ENCODE measurements around the gene RFX7.
"Not testable (repeated sequence)": the region's sequence is repeated elsewhere in the genome, so short reads cannot be mapped to it uniquely, and the experiment has no call there.

Gene RFX7

DNA sequence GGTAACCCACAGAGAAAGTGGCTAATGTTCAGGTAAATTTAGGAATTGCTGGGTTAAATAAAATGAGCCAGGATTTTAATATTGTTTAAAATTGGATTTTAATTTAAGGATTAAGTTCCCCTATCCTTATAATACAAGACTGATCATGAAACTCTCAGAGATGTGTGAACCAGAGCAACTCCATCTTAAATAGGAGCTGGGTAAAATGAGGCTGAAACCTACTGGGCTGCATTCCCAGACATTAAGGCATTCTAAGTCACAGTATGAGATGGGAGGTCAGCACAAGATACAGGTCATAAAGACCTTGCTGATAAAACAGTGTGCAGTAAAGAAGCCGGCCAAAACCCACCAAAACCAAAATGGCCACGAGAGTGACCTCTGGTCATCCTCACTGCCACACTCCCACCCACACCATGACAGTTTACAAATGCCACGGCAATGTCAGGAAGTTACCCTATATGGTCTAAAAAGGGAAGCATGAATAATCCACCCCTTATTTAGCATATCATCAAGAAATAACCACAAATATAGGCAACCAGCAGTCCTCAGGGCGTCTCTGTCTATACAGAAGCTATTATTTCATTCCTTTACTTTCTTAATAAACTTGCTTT is 40.3 kb downstream of the RFX7 start:
- not testable (repeated sequence) for DNase-seq

DNA sequence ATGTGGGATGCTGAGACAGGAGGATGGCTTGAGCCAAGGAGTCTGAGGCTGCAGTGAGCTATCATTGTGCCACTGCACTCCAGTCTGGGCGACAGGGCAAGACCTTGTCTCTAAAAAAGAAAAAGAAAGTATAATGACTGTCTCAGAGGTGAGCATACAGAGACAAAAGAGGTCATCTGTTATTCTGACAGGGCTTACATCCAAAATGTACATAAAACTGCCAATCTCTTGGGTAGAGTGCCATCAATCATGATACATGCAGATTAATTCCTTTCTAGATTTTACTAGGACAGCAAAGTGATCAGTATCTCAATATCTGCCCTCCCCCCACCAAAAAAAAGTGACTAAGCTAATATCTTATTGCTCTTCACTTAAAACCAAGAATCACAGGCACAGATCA is 41.0 kb downstream of the RFX7 start:
- no peak for DNase-seq

DNA sequence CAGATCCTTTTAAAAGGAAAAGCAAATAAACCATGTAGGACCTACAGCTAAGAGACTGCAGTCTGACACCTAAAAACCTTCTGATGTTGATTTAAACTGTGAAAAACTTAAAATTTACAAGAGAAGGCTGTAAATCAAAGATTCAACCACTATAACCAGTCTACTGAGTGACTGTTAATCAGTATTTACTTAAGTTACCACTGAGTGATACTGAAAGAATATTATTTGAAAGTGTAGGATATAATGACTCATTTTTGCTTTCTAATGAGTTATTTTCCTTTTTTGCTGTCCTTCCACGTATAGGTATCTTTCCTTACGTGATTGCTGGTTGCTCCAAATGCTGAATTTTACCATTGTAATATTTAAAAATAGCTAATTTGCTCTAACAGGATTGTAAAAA is 44.6 kb downstream of the RFX7 start:
- no peak for DNase-seq

DNA sequence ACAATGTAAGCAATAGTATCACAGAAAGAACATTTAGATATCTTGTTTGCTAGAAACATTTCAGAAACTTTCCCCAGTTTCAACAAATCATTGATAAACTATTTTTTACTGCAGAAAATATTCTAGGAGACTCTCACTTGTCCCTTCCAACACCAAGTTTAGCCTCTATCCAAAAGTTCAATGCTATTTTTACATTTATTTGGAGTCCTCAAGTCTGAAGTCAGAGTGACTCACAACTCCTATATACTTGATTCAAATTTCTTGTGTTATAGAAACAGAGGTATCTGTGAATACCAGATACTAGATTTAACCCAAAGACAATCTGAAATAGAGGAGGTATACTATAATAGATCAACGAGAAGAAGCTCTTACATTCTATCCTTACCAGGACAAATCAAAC is 49.6 kb downstream of the RFX7 start:
- DNase-seq: peak; percentile 12

DNA sequence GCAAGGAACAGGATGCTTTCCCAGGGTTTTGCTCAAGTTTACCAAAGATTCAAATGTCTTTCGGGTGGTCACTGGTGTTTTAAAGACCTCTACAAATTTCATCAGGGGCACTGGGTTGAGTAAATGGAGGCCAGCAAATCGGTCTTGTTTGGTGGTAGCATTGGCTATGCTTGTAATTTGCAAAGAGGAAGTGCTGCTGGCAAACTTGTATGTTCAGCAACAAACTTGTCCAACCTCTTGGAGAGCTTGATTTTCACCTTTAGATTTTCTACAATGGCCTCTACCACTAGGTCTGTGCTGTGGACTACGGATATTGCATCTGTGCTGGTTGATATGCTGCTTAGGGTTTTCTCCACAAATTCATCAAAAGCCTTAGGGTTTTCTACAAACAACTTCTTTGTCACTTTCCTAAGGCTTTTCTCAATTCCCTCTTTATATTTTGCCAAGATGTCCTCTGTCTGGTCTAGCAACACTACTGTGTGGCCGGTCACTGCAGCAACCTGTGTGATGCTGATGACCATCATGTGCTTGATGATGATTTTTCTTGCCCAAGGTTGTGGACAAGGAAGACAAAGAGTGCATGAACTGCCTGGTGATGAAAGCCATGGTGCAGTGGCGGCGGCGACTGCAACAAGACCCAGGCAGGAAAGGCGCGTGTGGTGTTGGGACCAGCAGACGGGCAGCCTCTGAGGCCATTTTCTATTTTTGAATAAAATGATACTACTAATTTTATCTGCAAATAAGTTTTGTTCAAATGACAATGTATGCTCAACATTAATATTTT is 50.8 kb downstream of the RFX7 start:
- DNase-seq: no peak

DNA sequence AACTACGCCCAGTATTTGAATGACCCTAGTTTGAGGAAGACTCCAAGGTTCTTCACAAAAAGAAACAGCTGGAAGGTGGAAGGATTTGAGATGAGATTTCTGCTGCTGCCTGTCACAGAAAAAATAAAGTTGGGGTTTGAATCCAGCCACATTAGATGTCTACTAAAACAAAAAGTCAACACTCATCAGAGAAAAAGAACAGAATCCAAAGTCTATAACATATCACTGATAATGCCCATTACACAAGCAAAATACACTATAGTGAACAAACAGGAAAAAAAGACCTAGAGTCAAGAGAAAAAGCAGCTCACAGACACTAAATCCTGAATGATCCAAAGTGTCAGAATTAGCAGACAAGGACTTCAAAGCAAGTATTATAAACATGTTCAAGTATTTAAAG is 56.0 kb downstream of the RFX7 start:
- no peak for DNase-seq

DNA sequence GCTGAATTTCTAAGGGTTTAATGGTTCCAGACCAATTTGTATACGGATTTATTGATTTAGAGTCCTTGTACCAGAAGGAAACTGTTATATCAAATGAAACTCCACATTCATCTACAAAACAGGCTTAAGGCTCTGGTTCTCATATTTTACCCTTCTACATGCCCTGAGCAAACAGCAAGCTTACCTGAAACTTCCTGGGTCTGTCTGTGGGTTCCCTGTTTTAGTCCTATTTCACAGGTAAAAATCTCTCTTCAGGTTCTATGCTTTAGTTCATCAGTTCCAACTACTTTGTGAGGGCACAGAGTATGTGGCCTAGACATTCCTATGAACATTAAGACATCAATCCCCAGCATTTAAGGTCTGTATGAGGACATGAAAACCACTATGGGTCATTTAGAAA is 57.7 kb downstream of the RFX7 start:
- no peak for DNase-seq

DNA sequence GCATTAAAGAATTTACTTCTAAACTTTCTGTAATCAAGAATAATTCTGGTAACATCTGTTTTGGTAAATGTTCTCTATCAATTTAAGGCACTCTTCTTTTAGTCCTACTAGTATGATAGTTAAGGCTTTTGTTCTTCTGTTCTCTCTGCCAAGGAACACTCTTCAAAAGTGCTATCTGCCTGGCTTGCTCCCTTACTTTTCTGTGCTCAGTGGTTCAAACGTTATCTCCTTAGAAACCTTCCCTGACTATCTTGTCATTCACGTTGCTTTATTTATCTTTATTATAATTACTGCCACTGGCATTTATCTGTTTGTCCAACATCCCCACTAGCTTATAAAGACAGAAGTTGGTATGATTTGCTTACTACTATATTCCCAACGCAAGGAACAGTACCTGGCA is 59.2 kb downstream of the RFX7 start:
- DNase-seq: no peak

DNA sequence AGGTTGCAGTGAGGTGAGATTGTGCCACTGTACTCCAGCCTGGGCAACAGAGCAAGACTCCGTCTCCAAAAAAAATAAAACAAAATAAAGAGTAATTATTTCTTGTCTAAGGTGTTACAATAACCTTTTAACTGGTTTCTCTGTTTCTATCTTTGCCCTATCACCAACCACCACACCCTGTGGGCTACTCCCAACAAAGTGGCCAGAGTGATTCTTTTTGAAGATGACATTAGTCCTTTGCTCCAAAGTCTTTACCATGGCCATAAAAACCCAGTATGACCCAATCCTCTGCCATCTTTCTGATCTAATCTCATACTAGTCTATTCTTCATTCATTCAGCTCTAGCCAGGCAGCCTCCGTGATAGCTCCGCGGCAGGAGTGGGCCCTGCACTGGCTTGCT is 62.8 kb downstream of the RFX7 start:
- DNase-seq: no peak

DNA sequence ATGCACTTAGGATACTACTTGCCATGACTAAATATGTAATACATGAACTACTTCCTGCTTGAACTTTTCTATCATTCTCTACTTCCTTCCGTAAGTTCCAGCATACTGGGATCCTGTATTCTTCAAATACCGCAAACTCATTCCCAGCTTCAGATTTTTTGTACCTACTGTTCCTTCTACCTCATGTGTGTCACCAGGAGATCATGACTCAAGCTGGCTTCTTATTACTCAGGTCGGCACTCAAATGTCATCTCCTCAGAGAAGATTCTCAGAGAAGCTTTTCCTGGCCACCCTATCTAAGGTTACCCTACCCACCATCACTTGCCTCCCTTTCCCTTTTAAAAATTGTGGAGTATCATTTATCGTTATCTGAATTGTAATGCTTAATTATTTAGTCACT is 66.7 kb downstream of the RFX7 start:
- DNase-seq: no peak

DNA sequence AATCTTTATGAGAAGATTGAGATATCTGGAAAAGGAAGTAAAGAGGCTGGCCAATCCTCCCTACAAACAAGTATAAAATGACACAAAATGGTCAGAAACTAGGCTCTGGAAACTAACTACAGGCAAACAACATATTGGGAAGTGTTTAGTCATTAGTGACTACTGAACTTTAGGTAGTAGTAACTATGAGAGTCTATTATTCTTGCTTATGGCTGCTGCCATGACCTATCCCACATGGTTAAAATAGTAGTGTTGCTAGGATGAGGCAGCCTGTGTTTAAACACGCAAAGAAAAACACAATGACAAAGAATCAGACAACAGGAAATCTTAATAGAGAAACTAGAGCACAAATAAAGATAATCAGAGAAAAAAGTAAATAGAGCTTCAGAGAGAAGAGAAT is 67.9 kb downstream of the RFX7 start:
- DNase-seq: no peak

DNA sequence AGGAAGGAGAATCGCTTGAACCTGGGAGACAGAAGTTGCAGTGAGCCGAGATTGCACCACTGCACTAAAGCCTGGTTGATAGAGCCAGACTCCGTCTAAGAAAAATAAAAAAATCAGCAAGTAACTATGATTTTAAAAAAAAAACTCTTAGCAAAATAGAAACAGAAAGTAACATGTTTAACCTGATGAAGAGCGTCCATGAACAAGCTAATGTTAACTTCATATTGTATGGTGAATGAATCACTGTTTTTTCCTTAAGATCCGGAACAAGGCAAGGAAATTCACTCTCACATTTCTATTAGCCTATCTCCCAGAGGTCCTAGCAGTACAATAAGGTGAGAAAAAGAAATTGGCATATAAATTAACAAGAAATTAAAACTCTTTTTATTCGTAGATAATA is 69.0 kb downstream of the RFX7 start:
- no peak for DNase-seq

DNA sequence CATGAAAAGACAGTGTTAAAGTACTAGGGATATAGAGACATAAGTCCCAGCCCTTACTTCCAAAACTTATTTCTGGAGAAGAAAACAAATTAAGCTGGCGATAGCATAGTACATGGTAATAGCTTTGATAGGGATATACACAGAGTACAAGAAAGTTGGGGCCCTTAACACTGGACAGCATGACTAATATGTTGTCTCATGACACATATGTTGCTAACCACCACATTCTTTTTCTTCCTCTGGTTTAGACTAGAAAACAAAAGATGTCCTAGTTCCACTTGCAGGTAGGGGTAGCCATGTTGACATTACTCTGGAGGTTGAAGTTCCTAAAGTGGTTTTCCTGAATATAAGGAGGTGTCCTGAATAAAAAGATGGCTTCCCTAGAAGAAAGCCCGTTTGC is 75.3 kb downstream of the RFX7 start:
- DNase-seq: no peak

DNA sequence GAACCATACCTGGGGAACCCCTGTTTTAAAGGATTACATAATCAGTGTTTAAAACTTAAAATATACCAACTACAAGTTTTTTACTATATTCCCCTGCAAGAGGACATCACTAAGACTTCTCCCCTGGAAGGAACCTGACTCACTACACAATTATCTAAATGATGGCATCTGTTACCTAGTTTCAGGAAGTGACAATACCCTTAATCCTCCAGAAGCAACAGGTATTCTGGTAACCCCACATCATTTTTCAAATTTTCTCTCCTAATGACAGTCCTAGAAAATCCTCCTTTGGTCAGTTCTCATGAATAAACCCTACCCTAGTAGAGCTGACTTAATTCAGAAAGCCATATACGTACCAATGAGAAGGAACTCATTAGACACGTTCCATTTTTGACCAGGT is 78.4 kb downstream of the RFX7 start:
- DNase-seq: no peak

DNA sequence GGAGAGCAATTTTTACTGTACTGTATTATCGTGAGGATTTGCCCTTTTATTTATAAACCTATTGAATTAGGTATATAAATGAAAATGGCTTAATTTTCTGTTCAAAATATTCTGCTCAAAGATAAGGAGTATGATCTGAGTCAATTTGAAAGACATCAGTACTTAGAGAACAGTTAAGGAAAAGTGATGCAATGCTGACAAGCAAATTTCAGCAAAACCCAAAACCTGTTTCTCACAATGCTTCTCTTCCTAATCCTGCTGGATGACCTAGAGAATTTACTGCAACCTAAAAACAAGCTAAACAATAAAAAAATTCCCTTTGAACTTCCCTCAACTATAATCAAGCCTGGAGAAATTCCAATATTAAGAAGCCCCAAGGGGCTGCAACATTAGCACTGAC is 82.7 kb downstream of the RFX7 start:
- no peak for DNase-seq

DNA sequence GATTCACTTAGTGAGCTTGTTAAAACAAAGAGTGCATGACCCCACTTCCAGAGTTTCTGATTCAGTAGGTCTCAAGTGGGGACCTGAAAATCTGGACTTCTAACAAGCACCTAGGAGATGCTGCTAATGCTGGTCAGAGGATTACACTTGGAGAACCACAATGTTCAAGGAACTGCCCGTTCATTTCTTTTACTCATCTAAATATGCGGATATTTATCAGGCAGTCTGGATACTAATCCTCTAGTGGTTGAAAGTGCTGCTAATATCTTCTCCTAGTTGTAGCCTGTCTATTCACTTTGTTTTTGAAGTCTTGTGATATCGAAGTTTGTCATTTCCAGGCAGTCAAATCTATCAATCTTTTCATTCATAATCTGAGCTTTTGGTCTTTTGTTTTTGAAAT is 86.8 kb downstream of the RFX7 start:
- DNase-seq: no peak

DNA sequence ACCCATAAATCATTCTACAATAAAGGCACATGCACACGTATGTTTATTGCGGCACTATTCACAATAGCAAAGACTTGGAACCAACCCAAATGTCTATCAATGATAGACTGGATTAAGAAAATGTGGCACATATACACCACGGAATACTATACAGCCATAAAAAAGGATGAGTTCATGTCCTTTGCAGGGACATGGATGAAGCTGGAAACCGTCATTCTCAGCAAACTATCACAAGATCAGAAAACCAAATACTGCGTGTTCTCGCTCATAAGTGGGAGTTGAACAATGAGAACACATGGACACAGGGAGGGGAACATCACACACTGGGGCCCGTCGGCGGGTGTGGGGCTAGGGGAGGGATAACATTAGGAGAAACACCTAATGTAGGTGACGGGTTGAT is 88.4 kb downstream of the RFX7 start:
- DNase-seq: not testable (repeated sequence)

DNA sequence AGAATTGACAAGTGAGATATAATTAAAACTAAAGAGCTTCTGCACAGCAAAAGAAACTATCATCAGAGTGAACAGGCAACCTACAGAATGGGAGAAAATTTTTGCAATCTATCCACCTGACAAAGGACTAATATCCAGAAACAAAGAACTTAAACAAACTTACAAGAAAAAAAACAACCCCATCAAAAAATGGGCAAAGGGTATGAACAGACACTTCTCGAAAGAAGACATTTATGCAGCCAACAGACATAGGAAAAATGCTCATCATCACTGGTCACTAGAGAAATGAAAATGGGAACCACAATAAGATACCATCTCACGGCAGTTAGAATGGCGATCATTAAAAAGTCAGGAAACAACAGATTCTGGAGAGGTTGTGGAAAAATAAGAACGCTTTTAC is 88.9 kb downstream of the RFX7 start:
- not testable (repeated sequence) for DNase-seq

DNA sequence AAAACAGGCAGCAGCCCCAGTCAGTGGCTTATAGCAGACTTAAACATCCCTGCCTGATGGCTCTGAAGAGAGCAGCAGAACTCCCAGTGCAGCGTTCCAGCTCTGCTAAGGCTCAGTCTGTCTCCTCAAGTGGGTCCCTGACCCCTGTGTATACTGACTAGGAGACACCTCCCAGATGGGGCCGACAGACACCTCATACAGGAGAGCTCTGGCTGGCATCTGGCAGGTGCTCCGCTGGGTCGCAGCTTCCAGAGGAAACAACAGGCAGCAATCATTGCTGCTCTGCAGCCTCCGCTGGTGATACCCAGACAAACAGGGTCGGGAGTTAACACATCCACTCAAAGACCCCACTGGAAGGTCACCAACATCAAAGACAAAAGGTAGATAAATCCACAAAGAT is 93.5 kb downstream of the RFX7 start:
- DNase-seq: no peak

DNA sequence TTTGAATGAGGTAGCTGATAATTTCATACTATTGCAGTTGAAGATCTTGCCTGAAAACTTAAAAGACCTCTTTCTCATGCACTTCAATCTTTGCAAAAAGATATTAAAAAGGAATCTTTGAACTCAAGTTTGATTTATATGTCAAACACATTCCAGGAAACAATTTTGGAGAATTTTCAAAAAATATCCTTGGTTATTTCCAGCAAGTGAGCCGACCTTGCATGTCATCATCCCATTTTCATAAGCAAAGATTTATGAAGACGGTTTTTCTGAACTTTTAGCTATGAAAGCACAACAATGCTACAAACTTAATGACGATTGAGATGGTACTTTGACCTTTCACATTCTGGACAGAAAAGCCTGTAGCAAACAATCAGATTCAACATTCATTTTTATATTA is 95.6 kb downstream of the RFX7 start:
- peak; percentile 57 for DNase-seq

DNA sequence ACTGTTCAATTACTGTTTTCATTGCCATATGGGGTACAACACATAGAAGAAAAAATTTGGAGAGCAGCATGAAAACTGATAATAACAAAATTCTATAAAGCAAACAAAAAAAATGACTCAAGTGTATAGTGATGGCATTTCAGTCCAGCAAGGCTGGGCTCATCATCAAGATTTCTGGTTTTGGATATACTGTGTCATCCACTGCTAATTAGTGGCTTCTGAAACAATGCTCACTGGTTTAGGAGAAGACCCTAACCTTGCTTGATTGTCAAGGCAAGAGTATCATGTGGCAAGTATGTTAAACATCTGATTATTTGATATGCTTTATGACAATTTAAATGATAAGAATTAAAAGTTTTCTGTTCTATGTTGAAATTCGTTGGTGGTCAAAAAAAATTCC is 96.9 kb downstream of the RFX7 start:
- peak; percentile 7 for DNase-seq

DNA sequence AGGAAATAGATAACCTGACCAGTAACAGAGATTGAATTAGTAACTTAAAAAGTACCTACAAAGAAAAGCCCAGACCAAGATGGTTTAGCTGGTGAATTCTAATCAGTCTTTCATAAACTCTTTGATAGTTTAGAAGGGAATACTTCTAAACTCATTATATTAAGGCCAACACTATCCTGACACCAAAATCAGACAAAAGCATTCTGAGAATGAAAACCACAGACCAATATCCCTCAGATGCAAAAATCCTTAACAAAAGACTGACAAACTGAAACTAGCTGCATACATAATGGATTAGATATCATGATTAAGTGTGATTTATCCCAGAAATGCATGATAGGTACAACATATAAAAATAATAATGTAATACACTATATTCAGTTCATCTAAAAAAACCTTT is 115.6 kb downstream of the RFX7 start:
- DNase-seq: peak; percentile 3

DNA sequence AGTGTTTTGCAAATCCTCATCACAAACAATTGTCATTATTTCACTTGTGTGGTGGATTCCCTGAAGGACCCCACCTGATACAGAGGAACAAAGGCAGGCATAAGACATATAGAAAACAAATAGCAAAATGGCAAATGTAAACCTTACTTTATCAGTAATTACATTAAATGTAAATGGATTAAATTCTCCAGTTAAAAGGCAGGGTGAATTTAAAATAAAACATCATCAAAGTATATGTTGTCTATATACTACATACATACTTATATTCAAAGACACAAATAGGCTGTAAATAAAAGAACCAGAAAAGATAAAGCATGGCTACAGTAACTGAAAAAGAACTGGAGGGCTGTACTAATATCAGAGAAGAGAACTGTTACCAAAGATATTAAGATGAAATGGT is 117.3 kb downstream of the RFX7 start:
- no peak for DNase-seq

DNA sequence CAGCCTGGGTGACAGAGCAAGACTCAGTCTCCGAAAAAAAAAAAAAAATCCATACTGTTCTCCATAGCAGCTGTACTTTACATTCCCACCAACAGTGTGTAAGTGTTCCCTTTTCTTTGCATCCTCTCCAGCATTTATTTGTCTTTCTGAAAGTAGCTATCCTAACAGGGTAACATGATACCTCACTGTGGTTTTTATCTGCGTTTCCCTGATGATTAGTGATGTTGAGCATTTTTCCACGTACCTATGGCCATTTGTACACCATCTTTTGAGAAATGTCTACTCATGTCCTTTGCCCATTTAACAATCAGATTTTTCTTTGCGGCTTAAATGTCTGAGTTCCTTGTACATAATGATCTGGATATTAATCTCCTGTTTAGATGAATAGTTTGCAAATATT is 119.3 kb downstream of the RFX7 start:
- DNase-seq: no peak

DNA sequence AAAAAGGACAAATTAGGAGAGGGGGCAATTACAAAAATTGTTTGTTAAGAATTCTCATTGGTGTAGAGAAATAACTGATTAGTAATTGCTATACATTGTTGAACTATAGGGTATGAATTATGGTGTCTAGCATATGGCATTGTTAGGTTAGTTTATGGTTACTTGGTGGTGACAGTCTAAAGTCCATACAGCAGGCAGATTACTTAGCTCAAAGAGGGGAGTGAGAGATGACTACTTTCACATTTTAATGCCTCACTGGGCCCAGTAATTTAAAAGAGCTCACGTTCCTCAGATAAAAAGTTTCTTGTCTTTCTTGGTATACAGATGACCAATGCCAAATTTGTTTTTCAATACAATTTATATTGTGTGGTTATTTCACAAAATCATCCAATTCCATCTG is 137.8 kb downstream of the RFX7 start:
- DNase-seq: no peak
